Liver (tissue), 9 donors: ENCODE measurements around the gene CFAP251. TPM values are rescaled to one million over a fixed set of nuclear protein-coding genes. Genes with fewer than 3 reads are reported as not detected.

ENCODE experiments used
- DNase-seq: peaks from one replicate; pipeline ENCODE4 v3.0.0-alpha.2; 2017; ENCODE audit warnings: low spot score
- H3K27ac ChIP-seq, 2 donors: one replicate each; pipeline ENCODE4 v1.7.0; 2013; ENCODE audit warnings: inconsistent platforms in 2 of 2, low read length in 2 of 2, control low read depth in 1 of 2, low read depth in 1 of 2, mild to moderate bottlenecking in 1 of 2
- H3K27me3 ChIP-seq, 4 donors: one replicate each; pipeline versions ENCODE4 v1.6.1 to v1.7.0; 2013; ENCODE audit warnings: low read length in 3 of 4, inconsistent platforms in 1 of 4, mild to moderate bottlenecking in 1 of 4, moderate library complexity in 1 of 4; ENCODE audit not compliant: control insufficient read depth in 4 of 4, insufficient read depth in 4 of 4
- H3K36me3 ChIP-seq, 4 donors: one replicate each; pipeline versions ENCODE4 v1.6.1 to v1.7.0; 2013; ENCODE audit warnings: low read length in 3 of 4, mild to moderate bottlenecking in 3 of 4, low read depth in 1 of 4, moderate library complexity in 1 of 4; ENCODE audit not compliant: control insufficient read depth in 4 of 4, insufficient read depth in 3 of 4
- H3K4me1 ChIP-seq, 4 donors: one replicate each; pipeline versions ENCODE4 v1.6.1 to v1.7.0; 2013; ENCODE audit warnings: low read length in 3 of 4, mild to moderate bottlenecking in 3 of 4, moderate library complexity in 1 of 4; ENCODE audit not compliant: control insufficient read depth in 4 of 4, insufficient read depth in 4 of 4
- H3K4me3 ChIP-seq, 3 donors: one replicate each; pipeline versions ENCODE4 v1.6.1 to v1.7.0; 2013; ENCODE audit warnings: low read length in 3 of 3, control low read depth in 1 of 3, low read depth in 1 of 3, mild to moderate bottlenecking in 1 of 3
- H3K9ac ChIP-seq, 2 donors: one replicate each; pipeline ENCODE4 v1.7.0; 2013; ENCODE audit warnings: low read length in 2 of 2, mild to moderate bottlenecking in 2 of 2, moderate library complexity in 2 of 2, control low read depth in 1 of 2, low read depth in 1 of 2
- H3K9me3 ChIP-seq, 4 donors: one replicate each; pipeline versions ENCODE4 v1.6.1 to v1.7.0; 2013; ENCODE audit warnings: low read length in 3 of 4; ENCODE audit not compliant: control insufficient read depth in 4 of 4
- ATF3 ChIP-seq: IDR thresholded peaks from 2 replicates; pipeline ENCODE4 v1.6.1; 2016; ENCODE audit warnings: antibody characterized with exemption
- CTCF ChIP-seq: fragments of 150-350 bp; IDR thresholded peaks from 2 replicates; pipeline ENCODE4 v1.5.1; 2017; ENCODE audit warnings: improper control_type of control experiment, low read depth, low read length; ENCODE audit not compliant: missing input control
- EGR1 ChIP-seq, 2 donors: IDR thresholded peaks; 2 replicates each; pipeline ENCODE4 v1.6.1; 2016 to 2018; ENCODE audit warnings: antibody characterized with exemption in 2 of 2, low read depth in 2 of 2
- FOXA1 ChIP-seq: IDR thresholded peaks from 2 replicates; pipeline ENCODE4 v1.6.1; 2016; ENCODE audit warnings: antibody characterized with exemption
- GABPA ChIP-seq, 2 donors: IDR thresholded peaks in 1 of 2; conservative IDR thresholded peaks in 1 of 2; 2 replicates each; pipeline ENCODE4 v1.6.1; 2016; ENCODE audit warnings: antibody characterized with exemption in 2 of 2, mild to moderate bottlenecking in 1 of 2, moderate library complexity in 1 of 2
- HNF4A ChIP-seq, 2 donors: conservative IDR thresholded peaks; 2 replicates each; pipeline ENCODE4 v1.6.1; 2016; ENCODE audit warnings: antibody characterized with exemption in 2 of 2, mild to moderate bottlenecking in 2 of 2
- HNF4G ChIP-seq: IDR thresholded peaks from 2 replicates; pipeline ENCODE4 v1.6.1; 2016; ENCODE audit warnings: antibody characterized with exemption
- REST ChIP-seq: IDR thresholded peaks from 2 replicates; pipeline ENCODE4 v1.6.1; 2016; ENCODE audit warnings: antibody characterized with exemption, mild to moderate bottlenecking
- RXRA ChIP-seq, 2 donors: IDR thresholded peaks; 2 replicates each; pipeline ENCODE4 v1.6.1; 2017 to 2018; ENCODE audit warnings: antibody characterized with exemption in 2 of 2, mild to moderate bottlenecking in 1 of 2
- TAF1 ChIP-seq: conservative IDR thresholded peaks from 2 replicates; pipeline ENCODE4 v1.6.1; 2016; ENCODE audit warnings: antibody characterized with exemption, mild to moderate bottlenecking
- ZBTB33 ChIP-seq: IDR thresholded peaks from 2 replicates; pipeline ENCODE4 v1.6.1; 2016; ENCODE audit warnings: antibody characterized with exemption
- WGBS: extraction: QIAGEN DNeasy Blood & Tissue Kit; methylation state at CpG from one replicate; pipeline ENCODE4 v1.1.7; 2013; 5-methylcytosine and 5-hydroxymethylcytosine counted together
- polyA plus RNA-seq, 2 donors: library from polyadenylated mRNA; stranded (reverse) in 1 of 2; unstranded in 1 of 2; fragments of 200-250 nt in 1 of 2; fragments of >200 nt in 1 of 2; fragmentation: Nextera tagmentation in 1 of 2; extraction: Ambion mirVana in 1 of 2; gene quantifications; one replicate each; pipeline versions ENCODE4 v1.2.1 to v1.2.3, GENCODE V29; 2013 to 2015
- total RNA-seq, 2 donors: library from RNA; depleted of rRNA; stranded (reverse); fragments of >200 nt; gene quantifications; one replicate each; pipeline ENCODE4 v1.2.3, GENCODE V29; 2014
- donor health status: healthy.
- donor health status: healthy.
- donor health status: healthy.
- donor health status: healthy.
- donor health status: healthy.

Gene CFAP251
- total and polyA plus RNA-seq, 4 donors: 1.6 to 4.0 (median 2.0) TPM

- H3K9me3 ChIP-seq: no peaks in the 10 kb centered on the region
- no peak overlapping the region for H3K9ac ChIP-seq
- peaks cover 0 to 3% (median 0%) of the 10 kb centered on the region in 4 donors for H3K36me3 ChIP-seq
- H3K27me3 ChIP-seq: no peaks in the 10 kb centered on the region
- no peak overlapping the region for H3K4me3 ChIP-seq
- 95% methylated on average over 2 of the region's 2 CpGs for WGBS
- no peak overlapping the region for H3K27ac ChIP-seq
- TF ChIP-seq TAF1 (no peak), REST (no peak), ZBTB33 (no peak)
- DNase-seq: no peak
- H3K4me1 ChIP-seq: no peaks in the 10 kb centered on the region
Observed at GRCh38 chr12:121946313-121947025, 28.1 kb downstream of the CFAP251 start.

- no peak for DNase-seq
- no peaks in the 10 kb centered on the region for H3K9me3 ChIP-seq
- H3K4me1 ChIP-seq: no peaks in the 10 kb centered on the region
- TF ChIP-seq CTCF: no peak
- TF ChIP-seq REST: no peak
- TF ChIP-seq HNF4G: no peak
- no peak for TF ChIP-seq ATF3
- no peak for TF ChIP-seq ZBTB33
- no peak for TF ChIP-seq TAF1
- no peak for TF ChIP-seq RXRA (IDR thresholded peaks at IDR 0.05)
- no peak for TF ChIP-seq GABPA (IDR thresholded peaks at IDR 0.05 in 1 of 2, conservative IDR thresholded peaks at IDR 0.05 in 1 of 2)
- TF ChIP-seq EGR1 (IDR thresholded peaks at IDR 0.05; ENCODE audit: low read depth in 2 of 2): no peak
- TF ChIP-seq FOXA1: no peak
- TF ChIP-seq HNF4A (conservative IDR thresholded peaks at IDR 0.05): no peak
- H3K9ac ChIP-seq: no peak overlapping the region
- H3K27ac ChIP-seq: no peak overlapping the region
- H3K27me3 ChIP-seq: no peaks in the 10 kb centered on the region
- WGBS: 81% methylated on average over 2 of the region's 2 CpGs
- H3K36me3 ChIP-seq: no peaks in the 10 kb centered on the region
- H3K4me3 ChIP-seq: no peak overlapping the region
Observed at GRCh38 chr12:121947981-121948380, 29.6 kb downstream of the CFAP251 start.
